HepG2 (cell line): Measurements from ENCODE around the gene ZNRF3. TPM values are rescaled to one million over a fixed set of nuclear protein-coding genes. Genes with fewer than 3 reads are reported as not detected.

ENCODE experiments used
- AHR ChIP-seq: IDR thresholded peaks from 2 replicates; pipeline ENCODE4 v1.6.1; 2018; ENCODE audit warnings: missing genetic modification reagents, missing compliant biosample characterization
- ARID4A ChIP-seq: sonication (generic); formaldehyde crosslinking; IDR thresholded peaks from 2 replicates; pipeline ENCODE4 v1.5.0; 2020; ENCODE audit warnings: mild to moderate bottlenecking, missing genetic modification reagents, borderline replicate concordance
- ELF3 ChIP-seq: IDR thresholded peaks from 2 replicates; pipeline ENCODE4 v1.6.1; 2016; ENCODE audit warnings: missing genetic modification reagents, missing compliant biosample characterization
- ETV5 ChIP-seq: IDR thresholded peaks from 2 replicates; pipeline ENCODE4 v1.6.1; 2018; ENCODE audit warnings: missing biosample characterization, missing genetic modification reagents, inconsistent platforms, borderline replicate concordance
- KLF16 ChIP-seq, 2 experiments: sonication (generic) in 1 of 2; formaldehyde crosslinking in 1 of 2; IDR thresholded peaks; 2 replicates each; pipeline versions ENCODE4 v1.6.1 to v1.8.0; 2016 to 2023; ENCODE audit warnings: missing genetic modification reagents in 2 of 2, missing compliant biosample characterization in 1 of 2
- NRL ChIP-seq: sonication (generic); formaldehyde crosslinking; IDR thresholded peaks from 2 replicates; pipeline ENCODE4 v1.5.0; 2020; ENCODE audit warnings: missing genetic modification reagents, mild to moderate bottlenecking, moderate library complexity, borderline replicate concordance
- PTBP1 ChIP-seq: fragments of 200-400 bp; formaldehyde crosslinking; IDR thresholded peaks from 2 replicates; pipeline ENCODE4 v1.6.1; 2018; ENCODE audit warnings: low read length, low read depth; ENCODE audit not compliant: poor library complexity, severe bottlenecking
- REXO4 ChIP-seq: sonication (generic); formaldehyde crosslinking; IDR thresholded peaks from 2 replicates; pipeline ENCODE4 v1.8.0; 2022; ENCODE audit warnings: missing genetic modification reagents, mild to moderate bottlenecking, borderline replicate concordance
- SUZ12 ChIP-seq: fragments of 150-350 bp; IDR thresholded peaks from 2 replicates; pipeline ENCODE4 v1.6.1; 2014; ENCODE audit warnings: low read depth, low read length
- TBL1XR1 ChIP-seq: fragments of 150-350 bp; IDR thresholded peaks from 2 replicates; pipeline ENCODE4 v1.6.1; 2014; ENCODE audit warnings: borderline replicate concordance, low read length; ENCODE audit not compliant: partially characterized antibody
- ZMAT5 ChIP-seq: sonication (generic); formaldehyde crosslinking; IDR thresholded peaks from 2 replicates; pipeline ENCODE4 v1.5.0; 2020; ENCODE audit warnings: mild to moderate bottlenecking, low read depth, missing genetic modification reagents, borderline replicate concordance
- ZNF549 ChIP-seq: sonication (generic); formaldehyde crosslinking; IDR thresholded peaks from 2 replicates; pipeline ENCODE4 v1.5.0; 2020; ENCODE audit warnings: missing genetic modification reagents
- ZNF616 ChIP-seq: sonication (generic); formaldehyde crosslinking; IDR thresholded peaks from 2 replicates; pipeline ENCODE4 v1.5.0; 2020; ENCODE audit warnings: low read depth, mild to moderate bottlenecking, missing genetic modification reagents
- ZNF703 ChIP-seq: sonication (generic); formaldehyde crosslinking; IDR thresholded peaks from 2 replicates; pipeline ENCODE4 v1.5.1; 2020; ENCODE audit warnings: missing genetic modification reagents, mild to moderate bottlenecking, moderate library complexity, borderline replicate concordance
- ZNF720 ChIP-seq: sonication (generic); formaldehyde crosslinking; IDR thresholded peaks from 2 replicates; pipeline ENCODE4 v1.4.0; 2020; ENCODE audit warnings: missing genetic modification reagents
- polyA plus RNA-seq, 8 experiments: library from polyadenylated mRNA; depleted of rRNA in 3 of 8; stranded (reverse) in 7 of 8; unstranded in 1 of 8; fragments of >200 nt; fragmentation: Illumina TruSeq in 4 of 8; extraction: Trizol in 4 of 8; gene quantifications; 2 replicates each; pipeline versions ENCODE4 v1.2.1 to v1.2.3, GENCODE V29; 2011 to 2016; ENCODE audit warnings: low read depth in 4 of 8, missing spikeins in 1 of 8, mixed read lengths in 1 of 8; ENCODE audit not compliant: insufficient read depth in 1 of 8
- total RNA-seq, 5 experiments: library from RNA; depleted of rRNA; stranded (reverse); fragments of >200 nt; fragmentation: Illumina TruSeq; extraction: Trizol; gene quantifications; 2 replicates each; pipeline ENCODE4 v1.2.3, GENCODE V29; 2016; ENCODE audit warnings: low read depth in 1 of 5

The ZNRF3 gene
- total and polyA plus RNA-seq, 2 of the 13 experiments (the other 11 are each of a cell fraction or from before 2014, with no cell fraction given) = 20.3 to 36.7 TPM

DNA sequence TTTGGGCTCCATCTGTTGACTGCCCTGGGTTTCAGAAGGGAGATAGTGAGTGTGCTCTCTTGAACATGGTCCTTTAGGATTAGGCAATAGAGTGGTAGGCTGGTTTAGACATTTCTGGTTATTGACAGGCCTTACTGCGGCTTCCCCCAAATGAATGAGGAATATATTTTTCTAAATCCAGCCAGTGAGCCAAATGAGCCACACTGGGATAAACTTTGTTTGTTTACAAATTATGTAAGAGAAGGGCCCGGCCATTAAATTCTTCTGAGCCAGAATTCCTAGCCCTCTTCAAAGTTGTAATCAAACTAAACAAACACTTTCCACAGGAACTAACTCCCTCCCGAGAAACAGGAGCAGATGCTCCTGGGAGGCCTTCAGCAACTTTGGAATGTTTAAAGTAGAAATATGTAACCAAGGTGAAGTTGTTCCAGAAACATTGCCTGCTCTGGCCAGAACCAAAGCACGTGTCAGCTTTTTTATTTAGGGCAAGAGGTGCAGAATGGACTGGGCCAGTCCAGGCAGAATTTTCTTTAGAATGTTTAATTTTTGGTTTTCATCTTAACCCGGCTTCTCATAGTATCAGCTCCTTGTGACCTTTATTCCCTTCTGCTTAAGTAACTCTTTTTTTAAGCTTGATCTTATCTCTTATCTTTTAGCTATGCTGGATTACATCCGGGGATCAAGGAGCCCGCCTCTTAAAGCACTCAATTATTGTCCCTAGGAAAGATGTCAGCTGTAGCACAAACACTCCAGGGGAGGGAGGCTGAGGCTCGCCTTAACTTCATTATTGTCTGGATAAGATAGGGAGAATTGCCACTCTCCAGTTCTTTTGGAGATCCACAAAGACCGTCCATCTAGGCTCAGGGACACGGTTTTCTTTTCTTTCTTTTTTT, 28.7 kb downstream of the ZNRF3 start (continued):
- TF ChIP-seq ZNF549 = no peak
- TF ChIP-seq REXO4 (CRISPR knock-in tag) = no peak
- peak; percentile 77; the same call in 1 of the 2 replicates for TF ChIP-seq ETV5 (CRISPR knock-in tag)
- no peak for TF ChIP-seq ZNF616
- no peak for TF ChIP-seq NRL
- TF ChIP-seq ZNF720 (CRISPR knock-in tag) = no peak
- no peak for TF ChIP-seq PTBP1
- peak; percentile 53 for TF ChIP-seq ELF3 (CRISPR knock-in tag)
- no peak for TF ChIP-seq ZMAT5 (CRISPR knock-in tag)
- TF ChIP-seq ZNF703 (CRISPR knock-in tag) = no peak
- TF ChIP-seq TBL1XR1 = no peak
- TF ChIP-seq KLF16 (CRISPR knock-in tag; IDR thresholded peaks at IDR 0.05) = peak in 1 of 2 experiments; percentile 65; a peak in 1 of 4 replicates
- no peak for TF ChIP-seq AHR
- TF ChIP-seq SUZ12 = no peak
- peak; percentile 44; the same call in 1 of the 2 replicates for TF ChIP-seq ARID4A (CRISPR knock-in tag)
